Measurements from ENCODE around the gene UNC13B.
"Not testable (repeated sequence)": the region's sequence is repeated elsewhere in the genome, so short reads cannot be mapped to it uniquely, and the experiment has no call there.

UNC13B gene

GRCh38 chr9:35229066-35229778, 67.4 kb downstream of the UNC13B start:
- no peak for DNase-seq

- no peak for DNase-seq
These were observed 68.0 kb downstream of the UNC13B start for GRCh38 chr9:35229779-35230143.

GRCh38 chr9:35232867-35233544, 71.2 kb downstream of the UNC13B start:
- no peak for DNase-seq

GRCh38 chr9:35236692-35237091, 74.9 kb downstream of the UNC13B start:
- no peak for DNase-seq

GRCh38 chr9:35237311-35237710, 75.5 kb downstream of the UNC13B start:
- DNase-seq = peak; percentile 58

- DNase-seq = not testable (repeated sequence)
These were observed 84.1 kb downstream of the UNC13B start for GRCh38 chr9:35245945-35246344.

- DNase-seq = no peak
These were observed 91.3 kb downstream of the UNC13B start for GRCh38 chr9:35253075-35253474.

GRCh38 chr9:35254237-35254636, 92.4 kb downstream of the UNC13B start:
- peak; percentile 44 for DNase-seq

- DNase-seq = no peak
These were observed 93.4 kb downstream of the UNC13B start for GRCh38 chr9:35254984-35255857.

- DNase-seq = no peak
These were observed 96.3 kb downstream of the UNC13B start for GRCh38 chr9:35257986-35258659.

GRCh38 chr9:35258660-35259474, 97.1 kb downstream of the UNC13B start:
- DNase-seq = peak; percentile 75

GRCh38 chr9:35260186-35260585, 98.4 kb downstream of the UNC13B start:
- DNase-seq = no peak

- DNase-seq = no peak
These were observed 100.3 kb downstream of the UNC13B start for GRCh38 chr9:35262064-35262463.

- no peak for DNase-seq
These were observed 105.9 kb downstream of the UNC13B start for GRCh38 chr9:35267710-35268109.

- no peak for DNase-seq
These were observed 108.1 kb downstream of the UNC13B start for GRCh38 chr9:35269919-35270318.

GRCh38 chr9:35271637-35272036, 109.8 kb downstream of the UNC13B start:
- no peak for DNase-seq

- no peak for DNase-seq
These were observed 111.2 kb downstream of the UNC13B start for GRCh38 chr9:35272989-35273388.

GRCh38 chr9:35273591-35273990, 111.8 kb downstream of the UNC13B start:
- DNase-seq = no peak

GRCh38 chr9:35274993-35275392, 113.2 kb downstream of the UNC13B start:
- no peak for DNase-seq

- no peak for DNase-seq
These were observed 115.3 kb downstream of the UNC13B start for GRCh38 chr9:35277171-35277520.

- no peak for DNase-seq
These were observed 116.0 kb downstream of the UNC13B start for GRCh38 chr9:35277628-35278359.

- no peak for DNase-seq
These were observed 118.1 kb downstream of the UNC13B start for GRCh38 chr9:35279946-35280345.

Data from NCI-H1092 (cell line).